WERI-Rb-1 (cell line): ENCODE measurements around the gene CHD1.

Experiments used
- DNase-seq: peaks from one replicate; pipeline ENCODE4 v3.0.0-alpha.2; 2020
- H3K27ac ChIP-seq: fragments of 250-450 bp; sonication (Bioruptor Pico); 2 replicates; pipeline ENCODE4 v1.5.1; 2020; ENCODE audit warnings: mild to moderate bottlenecking, moderate library complexity
- H3K27me3 ChIP-seq: fragments of 250-450 bp; sonication (Bioruptor Pico); 2 replicates; pipeline ENCODE4 v1.5.1; 2021; ENCODE audit warnings: mild to moderate bottlenecking, low read depth, moderate library complexity; ENCODE audit not compliant: insufficient read depth, severe bottlenecking
- H3K36me3 ChIP-seq: fragments of 250-450 bp; sonication (Bioruptor Pico); 2 replicates; pipeline ENCODE4 v1.5.1; 2020; ENCODE audit warnings: mild to moderate bottlenecking, moderate library complexity
- H3K4me3 ChIP-seq: 2 replicates; pipeline ENCODE4 v1.5.1; 2011; ENCODE audit warnings: low read depth, mild to moderate bottlenecking, control low read depth, low read length
- H3K9me3 ChIP-seq: fragments of 250-450 bp; sonication (Bioruptor Pico); 2 replicates; pipeline ENCODE4 v1.5.1; 2021; ENCODE audit warnings: mild to moderate bottlenecking, moderate library complexity; ENCODE audit not compliant: severe bottlenecking
- CTCF ChIP-seq: IDR thresholded peaks from 2 replicates; pipeline ENCODE4 v1.5.1; 2011; ENCODE audit warnings: low read depth, mild to moderate bottlenecking, control low read depth, inconsistent platforms, low read length

CHD1 gene

GRCh38 chr5:98845878-98846277, 82.9 kb downstream of the CHD1 start:
- TF ChIP-seq CTCF: no peak
- H3K27ac ChIP-seq: no peak overlapping the region
- no peak for DNase-seq
- H3K36me3 ChIP-seq: no peaks in the 10 kb centered on the region
- no peaks in the 10 kb centered on the region for H3K27me3 ChIP-seq
- no peak overlapping the region for H3K4me3 ChIP-seq
- peaks cover 16% of the 10 kb centered on the region for H3K9me3 ChIP-seq

GRCh38 chr5:98844865-98845264, 83.9 kb downstream of the CHD1 start:
- Histone ChIP-seq H3K27ac (no peak overlapping the region), H3K36me3 (no peaks in the 10 kb centered on the region), H3K4me3 (no peak overlapping the region), H3K9me3 (peaks cover 16% of the 10 kb centered on the region), H3K27me3 (no peaks in the 10 kb centered on the region)
- no peak for DNase-seq
- TF ChIP-seq CTCF: no peak

GRCh38 chr5:98843481-98843880, 85.3 kb downstream of the CHD1 start:
- no peaks in the 10 kb centered on the region for H3K27me3 ChIP-seq
- peaks cover 16% of the 10 kb centered on the region for H3K9me3 ChIP-seq
- H3K27ac ChIP-seq: no peak overlapping the region
- TF ChIP-seq CTCF: no peak
- H3K36me3 ChIP-seq: no peaks in the 10 kb centered on the region
- no peak overlapping the region for H3K4me3 ChIP-seq
- DNase-seq: no peak

- H3K9me3 ChIP-seq: peaks cover 16% of the 10 kb centered on the region
- no peak for TF ChIP-seq CTCF
- H3K27me3 ChIP-seq: no peaks in the 10 kb centered on the region
- no peak overlapping the region for H3K4me3 ChIP-seq
- no peak for DNase-seq
- no peaks in the 10 kb centered on the region for H3K36me3 ChIP-seq
- no peak overlapping the region for H3K27ac ChIP-seq
Observed at GRCh38 chr5:98840946-98841345, 87.9 kb downstream of the CHD1 start.

- no peaks in the 10 kb centered on the region for H3K27me3 ChIP-seq
- H3K36me3 ChIP-seq: no peaks in the 10 kb centered on the region
- no peak for TF ChIP-seq CTCF
- DNase-seq: no peak
- H3K4me3 ChIP-seq: no peak overlapping the region
- no peak overlapping the region for H3K27ac ChIP-seq
- peaks cover 13% of the 10 kb centered on the region for H3K9me3 ChIP-seq
Observed at GRCh38 chr5:98839469-98840383, 89.1 kb downstream of the CHD1 start.
